SK-N-SH (cell line): ENCODE results near the gene UQCR11. TPM values are rescaled to one million over a fixed set of nuclear protein-coding genes. Genes with fewer than 3 reads are reported as not detected.

Source experiments
- CTCF ChIA-PET: fragments of 300-600, 350-600 bp; formaldehyde crosslinking; extraction: SDS; loops from one replicate; lab custom pipeline; 2021; lab: Yijun Ruan, JAX
- POLR2A ChIA-PET: fragments of 350-600 bp; sonication (Branson Sonifier 250); formaldehyde crosslinking; extraction: SDS; loops from one replicate; lab custom pipeline; 2020; ENCODE audit warnings: antibody characterized with exemption, inconsistent platforms; lab: Yijun Ruan, JAX
- DNase-seq: peaks from one replicate; pipeline ENCODE4 v3.0.0; 2012
- H2AFZ ChIP-seq: fragments of 200-600 bp; sonication (generic); 2 replicates; pipeline ENCODE4 v1.8.1; 2016; ENCODE audit warnings: antibody characterized with exemption, mild to moderate bottlenecking, low read depth
- H3F3A ChIP-seq: fragments of 200-600 bp; sonication (generic); replicated peaks from 2 replicates; pipeline ENCODE3; 2016; ENCODE audit warnings: antibody characterized with exemption, mild to moderate bottlenecking; ENCODE audit not compliant: insufficient read depth
- H3K27ac ChIP-seq, 2 experiments: fragments of 200-500 bp in 1 of 2; fragments of 200-600 bp in 1 of 2; sonication (Bioruptor generic) in 1 of 2; sonication (generic), shearing (Covaris generic) in 1 of 2; 2 replicates each; pipeline versions ENCODE4 v1.5.1 to v1.6.1; 2014 to 2016; ENCODE audit warnings: low read depth in 2 of 2, inconsistent platforms in 1 of 2, low read length in 1 of 2, mild to moderate bottlenecking in 1 of 2, mixed read lengths in 1 of 2
- H3K27me3 ChIP-seq: fragments of 200-600 bp; sonication (generic), shearing (Covaris generic); 2 replicates; pipeline ENCODE4 v1.6.1; 2016; ENCODE audit warnings: mixed run types; ENCODE audit not compliant: insufficient read depth
- H3K36me3 ChIP-seq, 2 experiments: fragments of 200-500 bp in 1 of 2; fragments of 200-600 bp in 1 of 2; sonication (Bioruptor generic) in 1 of 2; sonication (generic) in 1 of 2; replicated peaks in 1 of 2; 2 replicates each; pipeline versions ENCODE3 to v1.5.1; 2014 to 2016; ENCODE audit warnings: low read length in 1 of 2, mild to moderate bottlenecking in 1 of 2; ENCODE audit not compliant: insufficient read depth in 2 of 2, control insufficient read depth in 1 of 2
- H3K4me1 ChIP-seq, 2 experiments: fragments of 200-500 bp in 1 of 2; fragments of 200-600 bp in 1 of 2; sonication (Bioruptor generic) in 1 of 2; sonication (generic), shearing (Covaris generic) in 1 of 2; 2 replicates each; pipeline versions ENCODE4 v1.5.1 to v1.6.1; 2014 to 2016; ENCODE audit warnings: low read depth in 1 of 2, low read length in 1 of 2, mixed run types in 1 of 2; ENCODE audit not compliant: insufficient read depth in 2 of 2, control insufficient read depth in 1 of 2
- H3K4me2 ChIP-seq: fragments of 200-600 bp; sonication (generic), shearing (Covaris generic); 2 replicates; pipeline ENCODE4 v1.6.1; 2017; ENCODE audit warnings: mixed run types
- H3K4me3 ChIP-seq, 2 experiments: fragments of 200-500 bp in 1 of 2; fragments of 200-600 bp in 1 of 2; sonication (Bioruptor generic) in 1 of 2; sonication (generic), shearing (Covaris generic) in 1 of 2; 2 replicates each; pipeline versions ENCODE4 v1.5.1 to v1.8.1; 2014 to 2016; ENCODE audit warnings: low read depth in 2 of 2, inconsistent platforms in 1 of 2, low read length in 1 of 2, mild to moderate bottlenecking in 1 of 2, mixed read lengths in 1 of 2, moderate library complexity in 1 of 2
- H3K79me2 ChIP-seq: fragments of 200-600 bp; sonication (generic); 2 replicates; pipeline ENCODE4 v1.8.1; 2017; ENCODE audit warnings: mild to moderate bottlenecking; ENCODE audit not compliant: insufficient read depth
- H3K9ac ChIP-seq: fragments of 200-600 bp; sonication (generic); 2 replicates; pipeline ENCODE4 v1.6.1; 2017; ENCODE audit warnings: mixed run types
- H3K9me2 ChIP-seq: fragments of 200-600 bp; sonication (generic); 2 replicates; pipeline ENCODE4 v1.6.1; 2017; ENCODE audit warnings: mixed run types
- H3K9me3 ChIP-seq: fragments of 200-600 bp; sonication (generic); 2 replicates; pipeline ENCODE4 v1.6.1; 2017; ENCODE audit warnings: mixed run types, mild to moderate bottlenecking, moderate library complexity
- H4K20me1 ChIP-seq: fragments of 200-600 bp; sonication (generic); 2 replicates; pipeline ENCODE4 v1.6.1; 2017; ENCODE audit warnings: mild to moderate bottlenecking, mixed run types; ENCODE audit not compliant: insufficient read depth
- CHD2 ChIP-seq: fragments of 150-350 bp; IDR thresholded peaks from 2 replicates; pipeline ENCODE4 v1.6.1; 2018; ENCODE audit warnings: low read length; ENCODE audit not compliant: partially characterized antibody
- ELF1 ChIP-seq: IDR thresholded peaks from 2 replicates; pipeline ENCODE4 v1.4.0; 2012
- EP300 ChIP-seq, 2 experiments: IDR thresholded peaks; 2 replicates each; pipeline versions ENCODE4 v1.4.0 to v1.6.1; 2012; ENCODE audit warnings: borderline replicate concordance in 1 of 2, low read depth in 1 of 2, low read length in 1 of 2
- FOXJ3 ChIP-seq: sonication (generic); formaldehyde crosslinking; IDR thresholded peaks from 2 replicates; pipeline ENCODE4 v1.5.1; 2020; ENCODE audit warnings: mild to moderate bottlenecking, missing genetic modification reagents
- FOXM1 ChIP-seq: IDR thresholded peaks from 2 replicates; pipeline ENCODE4 v1.4.0; 2012; ENCODE audit warnings: low read depth, mild to moderate bottlenecking
- MAX ChIP-seq: IDR thresholded peaks from 2 replicates; pipeline ENCODE4 v1.4.0; 2012; ENCODE audit warnings: low read depth
- NFIC ChIP-seq: IDR thresholded peaks from 2 replicates; pipeline ENCODE4 v1.4.0; 2012; ENCODE audit warnings: borderline replicate concordance
- RCOR1 ChIP-seq: fragments of 150-350 bp; IDR thresholded peaks from 2 replicates; pipeline ENCODE4 v1.6.1; 2017; ENCODE audit warnings: antibody characterized with exemption, low read length
- RXRA ChIP-seq: IDR thresholded peaks from 2 replicates; pipeline ENCODE4 v1.4.0; 2012; ENCODE audit warnings: low read depth, mild to moderate bottlenecking, borderline replicate concordance
- SIN3A ChIP-seq: IDR thresholded peaks from 2 replicates; pipeline ENCODE4 v1.6.1; 2012; ENCODE audit warnings: low read depth, mild to moderate bottlenecking, low read length, moderate library complexity, borderline replicate concordance
- SMC3 ChIP-seq: IDR thresholded peaks from 2 replicates; pipeline ENCODE4 v1.6.1; 2012; ENCODE audit warnings: low read depth, low read length, improper control_type of control experiment
- TAF1 ChIP-seq: IDR thresholded peaks from 2 replicates; pipeline ENCODE4 v1.6.1; 2012; ENCODE audit warnings: low read depth, mild to moderate bottlenecking, low read length, moderate library complexity, borderline replicate concordance
- TEAD4 ChIP-seq: IDR thresholded peaks from 2 replicates; pipeline ENCODE4 v1.4.0; 2012; ENCODE audit warnings: mild to moderate bottlenecking, borderline replicate concordance; ENCODE audit not compliant: insufficient read depth
- YY1 ChIP-seq: IDR thresholded peaks from 2 replicates; pipeline ENCODE4 v1.4.0; 2012; ENCODE audit warnings: low read depth, mild to moderate bottlenecking
- WGBS: methylation state at CpG from one replicate; pipeline ENCODE4 v1.1.6; 2017; ENCODE audit warnings: low lambda C conversion rate; 5-methylcytosine and 5-hydroxymethylcytosine counted together
- polyA plus RNA-seq, 3 experiments: library from polyadenylated mRNA; depleted of rRNA; stranded (reverse); fragments of >200 nt; gene quantifications; 2 replicates each; pipeline ENCODE4 v1.2.3, GENCODE V29; 2012
- TF ChIP-seq, protein P1 (sequence below): fragments of 150-350 bp; IDR thresholded peaks from 2 replicates; pipeline ENCODE4 v1.6.1; 2016; ENCODE audit warnings: mild to moderate bottlenecking, low read depth, low read length

The UQCR11 gene
- polyA plus RNA-seq, 1 of the 3 experiments (the other 2 are of a cell fraction) = 372 TPM

DNA sequence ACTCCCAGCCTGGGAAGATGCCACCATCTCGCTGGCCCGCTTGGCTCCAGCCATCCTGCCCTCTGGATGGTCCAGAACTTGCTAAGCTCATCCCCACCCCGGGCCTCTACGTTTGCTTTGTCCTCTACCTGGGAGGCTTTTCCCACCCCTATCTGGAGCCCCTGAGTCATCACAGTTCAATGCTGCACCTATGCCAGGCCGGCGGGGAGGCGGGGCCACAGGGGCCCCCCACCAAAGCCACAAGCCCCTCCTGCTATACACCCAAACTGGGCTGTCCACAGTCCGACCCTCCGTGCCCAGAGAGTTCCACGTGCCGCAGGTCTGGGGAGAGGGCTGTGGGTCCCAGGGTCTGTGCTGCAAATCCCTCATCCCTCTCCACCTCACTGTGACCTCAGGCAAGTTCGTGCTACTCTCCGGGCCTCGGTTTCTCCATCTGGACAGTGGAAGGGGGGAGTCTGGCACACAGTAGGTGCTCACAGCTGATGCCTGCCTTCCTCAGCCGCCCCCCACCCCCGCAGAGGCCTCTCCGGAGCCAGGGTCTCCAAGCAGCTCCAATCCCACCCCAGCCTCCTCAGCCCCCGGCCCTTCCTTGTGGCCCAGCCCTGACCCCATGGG is 49.0 kb upstream of the UQCR11 start:
- Histone ChIP-seq H3K4me1 (peaks cover 0 to 9% of the 10 kb centered on the region in 2 experiments; a peak in 2 of 4 replicates), H3K9me2 (no peaks in the 10 kb centered on the region), H3K27me3 (no peaks in the 10 kb centered on the region), H3F3A (peaks cover 3% of the 10 kb centered on the region), H3K4me3 (no peak overlapping the region), H3K79me2 (peaks cover 27% of the 10 kb centered on the region), H4K20me1 (peaks cover 17% of the 10 kb centered on the region), H2AFZ (no peak overlapping the region), H3K27ac (no peak overlapping the region), H3K36me3 (peaks cover under 1 to 2% of the 10 kb centered on the region in 2 experiments), H3K4me2 (no peak overlapping the region), H3K9me3 (no peaks in the 10 kb centered on the region), H3K9ac (no peak overlapping the region)
- no peak for DNase-seq
- no peak for TF ChIP-seq FOXM1
- TF ChIP-seq FOXJ3 (CRISPR knock-in tag) = no peak
- TF ChIP-seq RXRA = no peak
- no peak for TF ChIP-seq TAF1
- no peak for TF ChIP-seq MAX
- TF ChIP-seq, protein P1, sequence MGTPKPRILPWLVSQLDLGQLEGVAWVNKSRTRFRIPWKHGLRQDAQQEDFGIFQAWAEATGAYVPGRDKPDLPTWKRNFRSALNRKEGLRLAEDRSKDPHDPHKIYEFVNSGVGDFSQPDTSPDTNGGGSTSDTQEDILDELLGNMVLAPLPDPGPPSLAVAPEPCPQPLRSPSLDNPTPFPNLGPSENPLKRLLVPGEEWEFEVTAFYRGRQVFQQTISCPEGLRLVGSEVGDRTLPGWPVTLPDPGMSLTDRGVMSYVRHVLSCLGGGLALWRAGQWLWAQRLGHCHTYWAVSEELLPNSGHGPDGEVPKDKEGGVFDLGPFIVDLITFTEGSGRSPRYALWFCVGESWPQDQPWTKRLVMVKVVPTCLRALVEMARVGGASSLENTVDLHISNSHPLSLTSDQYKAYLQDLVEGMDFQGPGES = no peak
- TF ChIP-seq SIN3A = no peak
- no peak for TF ChIP-seq ELF1
- TF ChIP-seq RCOR1 = no peak
- TF ChIP-seq NFIC = no peak
- TF ChIP-seq TEAD4 = no peak
- no peak for TF ChIP-seq EP300 (IDR thresholded peaks at IDR 0.05; ENCODE audit: borderline replicate concordance in 1 of 2, low read depth in 1 of 2, low read length in 1 of 2)
- TF ChIP-seq YY1 = no peak
- no peak for TF ChIP-seq SMC3
- no peak for TF ChIP-seq CHD2
- WGBS = 83% methylated on average over 6 of the region's 18 CpGs
- ChIA-PET POLR2A (no interaction called here), CTCF (interaction anchor here (1.1 to 2.4 kb wide), 2 partner anchors 17 to 108 kb away, joined by 4 to 13 read pairs; no protein-coding TSS in a partner anchor)

- Histone ChIP-seq H3K4me1 (peaks cover 0 to 9% of the 10 kb centered on the region in 2 experiments; a peak in 2 of 4 replicates), H3K9me3 (no peaks in the 10 kb centered on the region), H3F3A (peaks cover 3% of the 10 kb centered on the region), H2AFZ (peak overlapping the region; percentile 98), H3K27me3 (no peaks in the 10 kb centered on the region), H3K9ac (peak overlapping the region; percentile 100; the same call in 1 of the 2 replicates), H3K27ac (peak overlapping the region; percentile 59 to 60; a peak in 2 of 4 replicates), H4K20me1 (peaks cover 26% of the 10 kb centered on the region), H3K36me3 (peaks cover 6 to 11% of the 10 kb centered on the region in 2 experiments), H3K4me2 (peak overlapping the region; percentile 66), H3K4me3 (peak overlapping the region; percentile 44 to 56; a peak in 3 of 4 replicates), H3K9me2 (no peaks in the 10 kb centered on the region), H3K79me2 (peaks cover 38% of the 10 kb centered on the region)
- WGBS = 25% methylated on average over 18 of the region's 18 CpGs
- ChIA-PET CTCF (interaction anchor here (1.5 to 2.4 kb wide), 2 partner anchors 11 to 18 kb away, joined by 4 to 13 read pairs; no protein-coding TSS in a partner anchor), POLR2A (no interaction called here)
- no peak for DNase-seq
- TF ChIP-seq MAX = peak; percentile 6; the same call in 1 of the 2 replicates
- no peak for TF ChIP-seq ELF1
- no peak for TF ChIP-seq FOXJ3 (CRISPR knock-in tag)
- TF ChIP-seq SMC3 = no peak
These were observed 48.0 kb upstream of the UQCR11 start for GRCh38 chr19:1653300-1653628.
